8988T (cell line): ENCODE measurements around the gene KREMEN1.
A peak's percentile ranks its signal among the peaks of the same experiment; 100 is the strongest.
"Not testable (repeated sequence)": the region's sequence is repeated elsewhere in the genome, so short reads cannot be mapped to it uniquely, and the experiment has no call there.

Experiments used
- DNase-seq: peaks from one replicate; pipeline ENCODE4 v3.0.0; 2011

KREMEN1 gene, protein sequence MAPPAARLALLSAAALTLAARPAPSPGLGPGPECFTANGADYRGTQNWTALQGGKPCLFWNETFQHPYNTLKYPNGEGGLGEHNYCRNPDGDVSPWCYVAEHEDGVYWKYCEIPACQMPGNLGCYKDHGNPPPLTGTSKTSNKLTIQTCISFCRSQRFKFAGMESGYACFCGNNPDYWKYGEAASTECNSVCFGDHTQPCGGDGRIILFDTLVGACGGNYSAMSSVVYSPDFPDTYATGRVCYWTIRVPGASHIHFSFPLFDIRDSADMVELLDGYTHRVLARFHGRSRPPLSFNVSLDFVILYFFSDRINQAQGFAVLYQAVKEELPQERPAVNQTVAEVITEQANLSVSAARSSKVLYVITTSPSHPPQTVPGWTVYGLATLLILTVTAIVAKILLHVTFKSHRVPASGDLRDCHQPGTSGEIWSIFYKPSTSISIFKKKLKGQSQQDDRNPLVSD

DNA sequence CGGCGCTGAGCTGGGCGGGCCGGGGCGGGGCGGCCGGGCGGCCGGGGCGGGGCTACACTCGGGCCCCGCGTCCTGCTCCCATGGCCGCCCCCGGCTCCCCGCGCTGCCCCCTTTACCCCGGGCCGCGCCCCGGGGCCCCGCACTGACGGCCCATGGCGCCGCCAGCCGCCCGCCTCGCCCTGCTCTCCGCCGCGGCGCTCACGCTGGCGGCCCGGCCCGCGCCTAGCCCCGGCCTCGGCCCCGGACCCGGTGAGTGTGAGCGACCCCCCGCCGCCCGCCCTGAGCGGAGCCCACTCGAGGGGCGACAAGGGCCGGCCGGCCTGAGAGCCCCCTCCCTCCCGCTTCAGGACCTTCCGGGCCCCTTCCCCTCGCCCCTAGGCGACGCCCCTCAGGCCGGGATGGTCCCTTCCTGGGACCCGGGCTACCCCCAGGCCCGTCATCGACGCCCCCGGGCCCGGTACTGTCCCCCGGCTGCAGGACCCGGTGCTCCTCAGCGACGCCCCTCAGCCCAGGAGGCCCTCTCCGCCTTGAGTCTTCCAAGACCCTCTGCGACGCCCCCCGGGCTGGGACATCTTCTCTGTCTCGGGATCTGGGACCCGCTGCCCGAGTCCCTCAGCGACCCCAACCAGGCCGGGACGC lies at the start of gene KREMEN1:
Gene KREMEN1 (plus strand): TSS at position 57 of the 639 bp plus-strand sequence. CDS start 96 bp downstream, at position 153.
- no peak for DNase-seq

GRCh38 chr22:29023172-29023796 lies 49.6 kb upstream of the KREMEN1 start:
- no peak for DNase-seq

DNA sequence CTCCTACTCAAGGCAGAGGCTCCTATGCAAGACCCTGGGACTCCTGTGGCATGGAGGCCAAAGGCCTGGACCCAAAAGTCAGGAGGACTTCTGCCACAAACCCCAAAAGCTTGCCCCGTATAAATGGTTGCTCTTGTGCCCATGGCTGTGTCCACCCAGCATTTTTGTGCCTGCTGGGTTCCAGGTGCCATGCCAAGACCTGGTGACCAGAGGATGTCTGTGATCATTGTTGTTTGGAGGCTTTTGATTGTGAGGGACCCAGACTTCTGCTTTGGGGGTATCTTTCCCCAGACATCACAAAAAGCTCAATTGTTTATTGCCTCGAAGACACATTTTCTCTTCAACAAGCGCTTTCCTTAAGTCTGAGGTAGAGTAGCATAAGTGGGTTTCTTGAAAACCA lies 46.3 kb upstream of the KREMEN1 start:
- no peak for DNase-seq

DNA sequence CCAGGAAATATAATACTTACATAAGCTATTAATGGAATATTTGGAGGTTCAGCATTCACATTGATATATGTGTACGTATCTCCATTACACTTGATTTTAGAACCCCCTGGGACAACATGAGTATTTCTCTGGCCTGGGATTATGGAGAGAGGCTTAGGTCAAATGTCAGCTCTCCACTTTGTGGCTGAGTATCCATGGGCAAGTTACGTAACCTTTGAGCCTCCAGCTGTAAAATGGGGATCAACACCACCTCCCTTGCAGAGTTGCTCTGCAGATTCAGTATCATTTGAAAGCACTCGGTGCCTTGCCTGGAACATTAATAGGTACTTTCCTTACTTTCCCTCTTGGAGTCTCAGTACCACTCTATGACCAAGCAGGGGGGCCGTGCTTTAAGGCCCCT lies 44.4 kb upstream of the KREMEN1 start:
- DNase-seq, result no peak

- DNase-seq, result no peak
These were observed 43.4 kb upstream of the KREMEN1 start for GRCh38 chr22:29029202-29030000.

GRCh38 chr22:29030016-29030617 lies 42.7 kb upstream of the KREMEN1 start:
- DNase-seq, result no peak

DNA sequence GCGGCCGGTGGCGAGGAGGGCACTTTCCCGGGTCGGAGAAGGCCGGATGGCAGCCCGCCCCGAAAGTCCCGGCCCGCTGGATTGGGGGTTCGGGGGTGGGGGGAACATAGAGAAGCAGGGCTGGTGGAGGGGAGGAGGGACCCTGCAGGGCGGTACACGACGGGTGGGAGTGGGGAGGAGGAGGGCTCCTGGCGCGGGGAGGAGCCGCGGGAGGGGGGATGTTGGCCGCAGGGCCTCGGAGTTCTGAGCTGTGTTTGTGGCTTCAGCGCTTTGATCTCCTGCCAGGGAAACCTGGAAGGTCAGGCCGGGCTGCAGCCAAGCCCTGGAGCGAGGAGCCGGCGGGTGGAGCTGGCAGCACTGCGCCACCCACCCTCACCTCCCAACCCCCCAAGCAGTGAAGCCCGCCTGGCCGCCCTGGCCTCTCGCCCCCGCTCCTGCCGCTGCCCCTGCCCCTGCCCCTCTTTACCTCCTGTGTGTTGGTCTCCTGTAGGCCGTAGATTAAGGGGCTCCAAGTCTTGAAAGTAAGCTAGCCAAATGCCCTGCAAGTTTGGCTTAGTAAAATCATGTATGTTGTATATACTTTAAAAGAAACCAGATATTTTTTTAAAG lies 42.1 kb upstream of the KREMEN1 start:
- DNase-seq, result peak; percentile 52

- DNase-seq, result peak; percentile 40
These were observed 41.4 kb upstream of the KREMEN1 start for GRCh38 chr22:29031227-29032011.

- DNase-seq, result no peak
These were observed 40.8 kb upstream of the KREMEN1 start for GRCh38 chr22:29032014-29032475.

- DNase-seq, result no peak
These were observed 40.3 kb upstream of the KREMEN1 start for GRCh38 chr22:29032584-29032983.

DNA sequence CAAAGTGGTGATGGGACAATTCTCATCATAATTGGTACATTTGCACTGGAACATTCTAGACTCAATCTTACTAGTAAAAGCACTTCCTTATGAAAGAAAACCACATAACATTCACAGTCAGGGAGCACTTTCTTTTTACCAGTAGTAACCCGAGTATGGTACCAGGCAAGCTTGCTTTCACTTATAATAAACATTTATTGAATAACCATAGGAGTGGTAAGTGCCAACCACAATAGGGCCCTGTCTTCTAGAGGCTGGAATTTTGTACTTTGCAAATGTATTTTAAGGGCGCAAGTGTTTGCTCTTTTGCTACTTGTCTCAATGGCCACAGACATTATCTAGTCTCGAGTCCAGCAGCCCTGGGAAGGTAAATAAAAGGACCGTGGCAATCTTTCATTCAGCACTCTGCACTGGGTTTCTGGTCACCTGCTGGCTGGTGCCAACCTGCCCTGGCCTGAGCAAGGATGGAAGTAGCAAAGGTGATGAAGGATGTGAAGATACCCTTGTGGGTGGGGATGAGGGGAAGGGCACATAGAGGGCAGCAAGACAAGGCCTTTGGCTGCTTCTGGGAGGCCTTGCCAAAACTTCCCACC lies 35.4 kb upstream of the KREMEN1 start:
- DNase-seq, result no peak

GRCh38 chr22:29039148-29039547 lies 33.7 kb upstream of the KREMEN1 start:
- no peak for DNase-seq

- not testable (repeated sequence) for DNase-seq
These were observed 33.2 kb upstream of the KREMEN1 start for GRCh38 chr22:29039684-29040083.

DNA sequence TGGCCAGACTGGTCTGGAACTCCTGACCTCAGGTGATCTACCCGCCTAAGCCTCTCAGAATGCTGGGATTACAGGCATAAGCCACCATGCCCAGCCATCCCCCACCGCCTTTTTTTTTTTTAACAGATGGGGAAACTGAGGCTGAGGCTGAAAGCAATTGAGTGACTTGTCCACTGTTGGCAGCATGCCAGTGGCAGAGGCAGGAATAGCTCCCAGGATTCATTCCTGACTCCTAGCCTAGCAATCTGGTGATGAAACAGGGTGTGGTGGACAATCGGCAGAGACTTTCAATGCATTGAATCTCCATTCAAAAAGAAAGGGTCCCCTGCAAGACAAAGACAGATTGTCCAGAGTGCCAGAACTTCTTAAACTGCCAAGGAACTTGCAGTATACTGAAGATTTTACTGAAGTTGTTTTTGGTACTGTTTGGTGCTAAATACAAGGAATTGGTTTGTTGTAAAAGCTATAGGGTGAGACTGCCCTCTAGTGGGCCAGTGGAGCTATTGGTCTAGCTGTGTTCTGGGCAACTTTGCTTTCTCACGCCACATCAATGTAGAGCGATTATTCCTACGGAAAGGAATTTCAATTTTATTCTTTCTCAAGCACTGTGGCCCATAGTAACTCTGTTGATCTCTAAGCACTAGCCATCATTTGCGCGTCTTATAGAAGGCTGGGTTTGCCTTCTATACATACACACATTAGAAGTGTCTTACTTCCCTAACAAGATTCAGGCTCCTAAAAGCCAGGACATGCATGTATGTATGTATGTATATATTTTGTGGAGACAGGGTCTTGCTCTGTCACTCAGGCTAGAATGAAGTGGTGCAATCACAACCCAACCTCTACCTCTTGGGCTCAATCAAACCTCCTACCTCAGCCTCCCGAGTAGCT lies 32.2 kb upstream of the KREMEN1 start:
- DNase-seq, result no peak

DNA sequence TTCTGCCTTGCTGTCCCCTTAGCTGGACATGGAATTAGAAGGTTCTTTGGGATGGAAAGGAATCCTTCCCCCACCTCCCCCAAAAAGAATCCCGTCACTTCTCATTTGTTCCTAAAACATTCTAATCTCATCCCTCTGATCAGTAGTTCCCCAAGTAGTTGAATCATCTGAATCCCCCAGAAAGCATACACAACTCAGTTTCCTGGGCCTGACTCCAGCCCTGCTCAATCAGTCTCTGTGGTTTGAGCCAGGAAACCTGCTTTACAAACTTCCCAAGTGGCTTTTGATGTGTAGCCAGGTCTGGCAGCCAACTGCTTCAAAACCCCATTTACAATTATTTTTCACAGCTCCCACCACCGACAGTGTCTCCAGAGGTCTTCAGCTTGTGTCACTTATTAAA lies 31.4 kb upstream of the KREMEN1 start:
- DNase-seq, result no peak

GRCh38 chr22:29043906-29044575 lies 28.8 kb upstream of the KREMEN1 start:
- no peak for DNase-seq

DNA sequence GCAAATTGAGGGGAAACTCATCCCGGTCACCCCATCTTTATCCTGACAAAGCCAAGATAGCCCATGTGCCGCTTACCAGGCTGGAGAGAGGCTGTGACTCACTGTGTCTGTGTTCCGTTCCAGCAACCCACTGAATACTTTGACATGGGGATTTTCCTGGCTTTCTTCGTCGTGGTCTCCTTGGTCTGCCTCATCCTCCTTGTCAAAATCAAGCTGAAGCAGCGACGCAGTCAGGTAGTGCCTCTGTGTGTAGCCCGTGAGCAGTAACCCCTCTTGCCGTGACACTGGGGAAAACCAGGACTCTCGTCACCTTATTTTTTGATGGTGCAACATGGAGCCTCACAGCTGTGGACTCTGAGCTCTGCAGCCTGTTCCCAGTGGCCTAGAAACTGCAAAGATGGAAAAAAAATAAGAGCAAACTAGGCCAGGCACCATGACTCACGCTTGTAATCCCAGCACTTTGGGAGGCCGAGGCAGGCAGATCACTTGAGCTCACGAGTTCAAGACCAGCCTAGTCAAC lies 28.1 kb upstream of the KREMEN1 start:
- no peak for DNase-seq

DNA sequence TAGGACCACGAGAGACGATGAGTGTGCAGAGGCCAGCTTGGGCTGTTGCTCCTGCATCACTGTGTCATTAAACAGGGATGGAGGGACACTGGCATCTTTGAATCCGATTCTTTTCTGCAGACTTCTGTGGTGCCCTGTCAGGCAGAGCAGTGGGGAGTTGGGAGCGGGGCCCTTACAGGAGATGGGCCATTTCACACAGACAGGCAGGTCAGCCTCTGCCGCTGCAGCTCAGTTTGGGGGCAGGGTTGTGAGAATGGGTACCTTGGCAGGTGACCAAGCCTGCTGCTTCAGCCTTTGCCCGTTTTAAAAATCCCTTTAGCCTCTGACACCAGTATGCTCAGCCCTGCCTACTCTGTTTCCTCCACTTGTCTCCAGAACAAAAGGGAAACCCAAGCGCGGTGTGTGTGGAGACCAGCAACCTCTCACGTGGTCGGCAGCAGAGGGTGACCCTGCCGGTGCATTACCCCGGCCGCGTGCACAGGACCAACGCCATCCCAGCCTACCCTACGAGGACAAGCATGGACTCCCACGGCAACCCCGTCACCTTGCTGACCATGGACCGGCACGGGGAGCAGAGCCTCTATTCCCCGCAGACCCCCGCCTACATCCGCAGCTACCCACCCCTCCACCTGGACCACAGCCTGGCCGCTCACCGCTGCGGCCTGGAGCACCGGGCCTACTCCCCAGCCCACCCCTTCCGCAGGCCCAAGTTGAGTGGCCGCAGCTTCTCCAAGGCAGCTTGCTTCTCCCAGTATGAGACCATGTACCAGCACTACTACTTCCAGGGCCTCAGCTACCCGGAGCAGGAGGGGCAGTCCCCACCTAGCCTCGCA lies 23.8 kb upstream of the KREMEN1 start:
- no peak for DNase-seq
